K562 (cell line): ENCODE results near the gene ELMO1. TPM values are rescaled to one million over a fixed set of nuclear protein-coding genes. Genes with fewer than 3 reads are reported as not detected.
A peak's percentile ranks its signal among the peaks of the same experiment; 100 is the strongest.

ENCODE experiments used
- ATAC-seq: fragments of 200-7000 bp; cut with Tn5 transposase; 3 replicates; pipeline ENCODE4 v1.9.1; 2020; ENCODE audit warnings: moderate library complexity
- BruUV-seq: library from RNA; stranded (reverse); fragments of 400-500 nt; replicated peaks from 2 replicates; lab custom pipeline; 2021; lab: Mats Ljungman, UMichigan
- CTCF ChIA-PET: fragments of 300-600 bp; formaldehyde crosslinking; extraction: SDS; loops from one replicate; lab custom pipeline; 2021; ENCODE audit warnings: low intra/inter-chr PET ratio; lab: Yijun Ruan, JAX
- POLR2A ChIA-PET: fragments of 300-600, 350-650 bp; sonication (Branson Sonifier 250); formaldehyde crosslinking; extraction: SDS; loops from one replicate; lab custom pipeline; 2021; ENCODE audit warnings: antibody characterized with exemption, inconsistent platforms; lab: Yijun Ruan, JAX
- DNase-seq, 4 experiments: peaks; one replicate each; pipeline versions ENCODE4 v3.0.0 to v3.0.0-alpha.2; 2011 to 2018; ENCODE audit warnings: low spot score in 3 of 4, mixed read lengths in 3 of 4; ENCODE audit errors: extremely low read depth in 1 of 4
- FAIRE-seq: peaks from 2 replicates; lab custom pipeline; 2011; peaks lifted over from hg19 to GRCh38; lab: Jason Lieb, UNC
- H2AFZ ChIP-seq: 2 replicates; pipeline ENCODE4 v1.6.0; 2011; ENCODE audit warnings: low read depth, low read length, control low read depth, inconsistent platforms
- H3K27ac ChIP-seq: fragments of 200-600 bp; 3 replicates; pipeline ENCODE4 v1.8.0; 2011; ENCODE audit warnings: low read depth, mild to moderate bottlenecking, control low read depth, inconsistent platforms, low read length, moderate library complexity, mixed read lengths; ENCODE audit errors: extremely low read depth
- H3K27me3 ChIP-seq, 2 experiments: fragments of 300-600 bp in 1 of 2; 2 replicates in 1 of 2; 3 replicates in 1 of 2; pipeline versions ENCODE4 v1.6.0 to v1.8.0; 2011; ENCODE audit warnings: inconsistent platforms in 2 of 2, low read length in 2 of 2, mild to moderate bottlenecking in 1 of 2, mixed read lengths in 1 of 2, moderate library complexity in 1 of 2; ENCODE audit not compliant: control insufficient read depth in 2 of 2, insufficient read depth in 2 of 2
- H3K36me3 ChIP-seq: fragments of 300-600 bp; 3 replicates; pipeline ENCODE4 v1.8.0; 2011; ENCODE audit warnings: mild to moderate bottlenecking, low read length, inconsistent platforms; ENCODE audit not compliant: control insufficient read depth, insufficient read depth
- H3K4me1 ChIP-seq, 2 experiments: fragments of 200-600 bp in 1 of 2; replicated peaks in 1 of 2; 2 replicates in 1 of 2; 3 replicates in 1 of 2; pipeline versions ENCODE4 v1.5.1 to v1.8.0; 2011; ENCODE audit warnings: inconsistent platforms in 2 of 2, low read length in 2 of 2, mild to moderate bottlenecking in 1 of 2, mixed read lengths in 1 of 2, moderate library complexity in 1 of 2; ENCODE audit not compliant: control insufficient read depth in 2 of 2, insufficient read depth in 2 of 2
- H3K4me2 ChIP-seq: 2 replicates; pipeline ENCODE4 v1.6.1; 2011; ENCODE audit warnings: low read length, control low read depth, inconsistent platforms, mixed read lengths; ENCODE audit not compliant: insufficient read depth
- H3K4me3 ChIP-seq: fragments of 200-600 bp; sonication (generic), shearing (Covaris generic); 2 replicates; pipeline ENCODE4 v1.5.1; 2016; ENCODE audit warnings: control low read depth, inconsistent platforms
- H3K79me2 ChIP-seq: fragments of 200-600 bp; 3 replicates; pipeline ENCODE4 v1.8.0; 2011; ENCODE audit warnings: low read length, inconsistent platforms; ENCODE audit not compliant: control insufficient read depth, insufficient read depth
- H3K9ac ChIP-seq, 2 experiments: 2 replicates each; pipeline versions ENCODE4 v1.6.0 to v1.6.1; 2011; ENCODE audit warnings: low read depth in 2 of 2, low read length in 2 of 2, control low read depth in 1 of 2, inconsistent platforms in 1 of 2, mild to moderate bottlenecking in 1 of 2, mixed read lengths in 1 of 2; ENCODE audit not compliant: insufficient read depth in 1 of 2
- H3K9me1 ChIP-seq: one replicate; pipeline ENCODE4 v1.6.0; 2011; ENCODE audit warnings: inconsistent platforms, mild to moderate bottlenecking, low read length, moderate library complexity; ENCODE audit not compliant: control insufficient read depth, insufficient read depth
- H3K9me3 ChIP-seq: replicated peaks from 2 replicates; pipeline ENCODE4 v1.5.1; 2011; ENCODE audit warnings: low read depth, low read length, inconsistent platforms; ENCODE audit not compliant: control insufficient read depth, insufficient read depth
- H4K20me1 ChIP-seq: replicated peaks from 2 replicates; pipeline ENCODE4 v1.6.1; 2011; ENCODE audit warnings: low read length, inconsistent platforms, mixed read lengths; ENCODE audit not compliant: control insufficient read depth, insufficient read depth
- DDX20 ChIP-seq: fragments of 450-650 bp; IDR thresholded peaks from 2 replicates; pipeline ENCODE4 v1.6.1; 2016; ENCODE audit warnings: missing genetic modification characterization, low read depth, mild to moderate bottlenecking, missing compliant biosample characterization, moderate library complexity
- GTF3C2 ChIP-seq: IDR thresholded peaks from 3 replicates; pipeline ENCODE4 v1.6.1; 2011; ENCODE audit warnings: borderline replicate concordance, mild to moderate bottlenecking, moderate library complexity; ENCODE audit not compliant: insufficient read length; ENCODE audit errors: extremely low read depth
- HSF4 ChIP-seq: fragments of 250-450 bp; sonication (Bioruptor Pico); IDR thresholded peaks from 2 replicates; pipeline ENCODE4 v2.1.2; 2022; ENCODE audit warnings: mild to moderate bottlenecking, moderate library complexity, borderline replicate concordance
- KAT8 ChIP-seq: fragments of 450-650 bp; IDR thresholded peaks from 2 replicates; pipeline ENCODE4 v1.6.1; 2016; ENCODE audit warnings: low read depth, mild to moderate bottlenecking
- MAX ChIP-seq: sonication (generic); formaldehyde crosslinking; IDR thresholded peaks from 2 replicates; pipeline ENCODE4 v1.9.0; 2022; ENCODE audit warnings: mild to moderate bottlenecking, missing genetic modification reagents
- MEF2A ChIP-seq: IDR thresholded peaks from 2 replicates; pipeline ENCODE4 v1.6.1; 2011; ENCODE audit warnings: low read depth, mild to moderate bottlenecking, low read length, moderate library complexity; ENCODE audit not compliant: control insufficient read depth
- POLR2A ChIP-seq: fragments of 450-650 bp; conservative IDR thresholded peaks from 2 replicates; pipeline ENCODE4 v1.6.1; 2016
- POLR2AphosphoS5 ChIP-seq: IDR thresholded peaks from 2 replicates; pipeline ENCODE4 v1.6.1; 2011; ENCODE audit warnings: mild to moderate bottlenecking, low read depth, low read length, moderate library complexity; ENCODE audit not compliant: control insufficient read depth, insufficient read depth
- PYGO2 ChIP-seq: fragments of 450-650 bp; IDR thresholded peaks from 2 replicates; pipeline ENCODE4 v1.6.1; 2016; ENCODE audit warnings: mild to moderate bottlenecking, missing genetic modification characterization, moderate library complexity, missing compliant biosample characterization
- SMAD1 ChIP-seq: fragments of 150-350 bp; IDR thresholded peaks from 2 replicates; pipeline ENCODE4 v1.6.1; 2014; ENCODE audit warnings: low read length, low read depth; ENCODE audit not compliant: partially characterized antibody
- THRAP3 ChIP-seq: fragments of 450-650 bp; IDR thresholded peaks from 2 replicates; pipeline ENCODE4 v1.6.1; 2016; ENCODE audit warnings: mild to moderate bottlenecking, inconsistent platforms, borderline replicate concordance
- TOE1 ChIP-seq, 2 experiments: fragments of 450-650 bp in 1 of 2; sonication (generic) in 1 of 2; formaldehyde crosslinking in 1 of 2; IDR thresholded peaks; 2 replicates each; pipeline versions ENCODE4 v1.7.1 to v1.8.0; 2016 to 2022; ENCODE audit warnings: borderline replicate concordance in 2 of 2, mild to moderate bottlenecking in 2 of 2, antibody characterized with exemption in 1 of 2, inconsistent platforms in 1 of 2, low read depth in 1 of 2, missing genetic modification reagents in 1 of 2, moderate library complexity in 1 of 2
- ZNF507 ChIP-seq: conservative IDR thresholded peaks from 2 replicates; pipeline ENCODE4 v1.6.1; 2017; ENCODE audit warnings: missing genetic modification characterization, missing compliant biosample characterization
- ZNF586 ChIP-seq: fragments of 450-650 bp; formaldehyde crosslinking; conservative IDR thresholded peaks from 2 replicates; pipeline ENCODE4 v1.4.0; 2020; ENCODE audit warnings: mild to moderate bottlenecking, moderate library complexity
- WGBS: fragments of 100-300 bp; shearing (Covaris generic); methylation state at CpG from one replicate; pipeline ENCODE4 v1.1.6; 2016; ENCODE audit warnings: low coverage, mixed read lengths; ENCODE audit not compliant: insufficient coverage; ENCODE audit errors: missing lambda C conversion rate; 5-methylcytosine and 5-hydroxymethylcytosine counted together
- in situ Hi-C: fragments of 300-500 bp; cut with MboI; formaldehyde crosslinking; loops from 4 replicates; pipeline ENCODE4 v1.15.0; 2018; ENCODE audit warnings: inconsistent platforms, mixed read lengths
- intact Hi-C: fragments of 100-400 bp; cut with micrococcal nuclease; formaldehyde crosslinking; loops from 2 replicates; pipeline ENCODE4 v1.14.2; 2022
- polyA plus RNA-seq, 8 experiments: library from polyadenylated mRNA; depleted of rRNA in 4 of 8; stranded (reverse) in 5 of 8; unstranded in 3 of 8; fragments of >200 nt; fragmentation: Nextera tagmentation in 2 of 8; fragmentation: Illumina TruSeq in 1 of 8; extraction: Ambion mirVana in 2 of 8; extraction: Trizol in 1 of 8; gene quantifications; 2 replicates each; pipeline versions ENCODE4 v1.2.1 to v1.2.3, GENCODE V29; 2011 to 2014; ENCODE audit warnings: inconsistent platforms in 1 of 8, missing spikeins in 1 of 8
- total RNA-seq, 7 experiments: library from RNA; depleted of rRNA in 6 of 7; stranded (reverse); fragments of >200 nt in 6 of 7; fragmentation: Illumina TruSeq in 2 of 7; extraction: Trizol in 2 of 7; gene quantifications; 2 replicates each; pipeline versions ENCODE4 v1.2.1 to v1.2.3, GENCODE V29; 2011 to 2021; ENCODE audit warnings: low replicate concordance in 1 of 7
- TF ChIP-seq, protein P1 (sequence below): sonication (generic); formaldehyde crosslinking; IDR thresholded peaks from 2 replicates; pipeline ENCODE4 v1.8.0; 2023; ENCODE audit warnings: mild to moderate bottlenecking, missing genetic modification reagents

ELMO1 gene
- total and polyA plus RNA-seq, 9 of the 15 experiments (the other 6 are each of a cell fraction or from before 2014, with no cell fraction given) = 0.36 to 7.2 (median 3.6) TPM

- DNase-seq (peak; percentile 39 to 69 (median 44)), FAIRE-seq (peak; percentile 32), ATAC-seq (peak; percentile 73)
- intact Hi-C loops (no loop called here), in situ Hi-C loops (no loop called here)
- Histone ChIP-seq H3K79me2 (no peaks in the 10 kb centered on the region), H3K4me3 (no peak overlapping the region), H2AFZ (peak overlapping the region; percentile 14; the same call in 1 of the 2 replicates), H3K4me2 (peak overlapping the region; percentile 35), H3K27ac (no peak overlapping the region), H3K9me3 (no peaks in the 10 kb centered on the region), H3K4me1 (peaks cover 4 to 15% of the 10 kb centered on the region in 2 experiments; a peak in 4 of 5 replicates), H3K9me1 (peaks cover 4% of the 10 kb centered on the region), H3K36me3 (no peaks in the 10 kb centered on the region), H3K27me3 (no peaks in the 10 kb centered on the region), H4K20me1 (peaks cover 5% of the 10 kb centered on the region; the same call in 1 of the 2 replicates), H3K9ac (no peak overlapping the region)
- ChIA-PET POLR2A (no interaction called here), CTCF (no interaction called here)
- WGBS = under 1% methylated on average over 9 of the region's 9 CpGs
- BruUV-seq = no TSS peak
- TF ChIP-seq ZNF586 (CRISPR knock-in tag) = no peak
- no peak for TF ChIP-seq ZNF507
- TF ChIP-seq TOE1 (IDR thresholded peaks at IDR 0.05; ENCODE audit: borderline replicate concordance) = no peak
- no peak for TF ChIP-seq TOE1 (CRISPR knock-in tag; IDR thresholded peaks at IDR 0.05; ENCODE audit: borderline replicate concordance, low read depth)
- TF ChIP-seq DDX20 (tag) = no peak
- TF ChIP-seq THRAP3 = no peak
- no peak for TF ChIP-seq MAX (CRISPR knock-in tag)
- TF ChIP-seq, protein P1, sequence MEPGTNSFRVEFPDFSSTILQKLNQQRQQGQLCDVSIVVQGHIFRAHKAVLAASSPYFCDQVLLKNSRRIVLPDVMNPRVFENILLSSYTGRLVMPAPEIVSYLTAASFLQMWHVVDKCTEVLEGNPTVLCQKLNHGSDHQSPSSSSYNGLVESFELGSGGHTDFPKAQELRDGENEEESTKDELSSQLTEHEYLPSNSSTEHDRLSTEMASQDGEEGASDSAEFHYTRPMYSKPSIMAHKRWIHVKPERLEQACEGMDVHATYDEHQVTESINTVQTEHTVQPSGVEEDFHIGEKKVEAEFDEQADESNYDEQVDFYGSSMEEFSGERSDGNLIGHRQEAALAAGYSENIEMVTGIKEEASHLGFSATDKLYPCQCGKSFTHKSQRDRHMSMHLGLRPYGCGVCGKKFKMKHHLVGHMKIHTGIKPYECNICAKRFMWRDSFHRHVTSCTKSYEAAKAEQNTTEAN (CRISPR knock-in tag) = no peak
- no peak for TF ChIP-seq MEF2A
- no peak for TF ChIP-seq SMAD1
- TF ChIP-seq POLR2AphosphoS5 = peak; percentile 50; the same call in 1 of the 2 replicates
- no peak for TF ChIP-seq KAT8
- no peak for TF ChIP-seq HSF4 (CRISPR knock-in tag)
- TF ChIP-seq GTF3C2 = no peak
- no peak for TF ChIP-seq POLR2A
- no peak for TF ChIP-seq PYGO2 (tag)
Measured at GRCh38 chr7:37405603-37406122, 43.0 kb downstream of the ELMO1 start.
